Heart left ventricle (tissue), 16 donors: ENCODE measurements around the gene QRICH1. TPM values are rescaled to one million over a fixed set of nuclear protein-coding genes. Genes with fewer than 3 reads are reported as not detected.

ENCODE experiments used
- ATAC-seq, 4 donors: fragments of 200-7000 bp; cut with Tn5 transposase; one replicate each; pipeline ENCODE4 v1.9.1; 2020 to 2022; ENCODE audit warnings: moderate library complexity in 4 of 4, mild to moderate bottlenecking in 3 of 4, moderate number of reproducible peaks in 1 of 4
- DNase-seq, 5 donors: peaks; one replicate each; pipeline ENCODE4 v3.0.0-alpha.2; 2020
- H3K27ac ChIP-seq, 12 donors: fragments of 200-600 bp; sonication (generic) in 4 of 12; one replicate each; pipeline versions ENCODE4 v1.5.0 to v1.8.0; 2016 to 2022; ENCODE audit warnings: mild to moderate bottlenecking in 2 of 12
- H3K27me3 ChIP-seq, 9 donors: fragments of 200-600 bp; sonication (generic) in 2 of 9; one replicate each; pipeline versions ENCODE4 v1.5.1 to v1.8.0; 2016 to 2022; ENCODE audit warnings: mild to moderate bottlenecking in 3 of 9
- H3K36me3 ChIP-seq, 9 donors: fragments of 200-600 bp; sonication (generic) in 2 of 9; one replicate each; pipeline versions ENCODE4 v1.5.0 to v1.8.0; 2018 to 2022; ENCODE audit warnings: mild to moderate bottlenecking in 2 of 9
- H3K4me1 ChIP-seq, 12 donors: fragments of 200-600 bp; sonication (generic) in 4 of 12; one replicate each; pipeline versions ENCODE4 v1.5.0 to v1.8.0; 2016 to 2022; ENCODE audit warnings: mild to moderate bottlenecking in 3 of 12
- H3K4me3 ChIP-seq, 12 donors: fragments of 200-600 bp; sonication (generic) in 4 of 12; one replicate each; pipeline versions ENCODE4 v1.5.0 to v1.8.0; 2017 to 2022; ENCODE audit warnings: mild to moderate bottlenecking in 9 of 12, moderate library complexity in 4 of 12
- H3K9me3 ChIP-seq, 12 donors: fragments of 200-600 bp; sonication (generic) in 4 of 12; one replicate each; pipeline versions ENCODE4 v1.5.0 to v1.8.0; 2016 to 2022; ENCODE audit warnings: mild to moderate bottlenecking in 1 of 12
- CTCF ChIP-seq, 12 donors: fragments of 200-600 bp; sonication (generic) in 4 of 12; IDR thresholded peaks; one replicate each; pipeline versions ENCODE4 v1.5.0 to v1.8.0; 2018 to 2022; ENCODE audit warnings: antibody characterized with exemption in 12 of 12, mild to moderate bottlenecking in 5 of 12
- POLR2A ChIP-seq, 2 donors: fragments of 450-650 bp; IDR thresholded peaks; one replicate each; pipeline ENCODE4 v1.6.1; 2017; ENCODE audit warnings: antibody characterized with exemption in 2 of 2, mild to moderate bottlenecking in 2 of 2, moderate library complexity in 2 of 2
- WGBS, 4 donors: extraction: QIAGEN DNeasy Blood & Tissue Kit in 2 of 4; methylation state at CpG; one replicate each; pipeline versions ENCODE4 v1.1.5 to v1.1.7; 2013 to 2018; 5-methylcytosine and 5-hydroxymethylcytosine counted together
- intact Hi-C, 10 donors: fragments of 100-400 bp; cut with DNase I; formaldehyde crosslinking; loops; one replicate each; pipeline versions ENCODE4 v1.11.1 to v1.14.2; 2022
- polyA plus RNA-seq, 2 donors: library from polyadenylated mRNA; stranded (reverse); fragments of 200-250 nt; gene quantifications; one replicate each; pipeline ENCODE4 v1.2.3, GENCODE V29; 2013
- total RNA-seq, 9 donors: library from RNA; depleted of rRNA in 2 of 9; stranded (reverse); fragments of >200 nt in 2 of 9; fragmentation: NEBNext Ultra II Directional in 3 of 9; extraction: Animal tissue kit (Norgen Biotek cat#: 25700) in 3 of 9; gene quantifications; one replicate each; pipeline versions ENCODE4 v1.1.0 to v1.2.4, GENCODE V29; 2016 to 2023
- donor health status: ischemic (EF 13 %, LVEDD 7.1; RV severe dilation, severe dysfunction).
- donor health status: healthy with polysubstance abuse.
- donor health status: DM: no; HTN: yes; CAD: no.
- donor health status: DM: no; HTN: no; CAD: no.
- donor health status: ischemic (EF 25% LVEDD 6.9; RV normal size, moderate dysfunction).
- donor health status: ischemic (EF 25% LVEDD 5.7; RV mildly dilated, moderate dysfunction).
- donor health status: healthy.
- donor health status: DM: yes; HTN: yes; CAD: no.
- donor health status: ischemic (EF 35%, LVEDD 5.7; RV mildly dilated, moderate dysfunction).
- donor health status: nonischemic (EF 11% LVEDD 7.7; RV severe dilation, severe dysfunction).
- donor health status: DM: yes; HTN: yes; CAD: no.
- donor health status: PGD.
- donor health status: ischemic (EF 29% LVEDD 5.4; RV normal size, mild dysfunction).
- donor health status: nonischemic (EF 23%, LVEDD 6.1; RV moderate dilation, normal function).

Gene QRICH1
- total and polyA plus RNA-seq, 11 donors: 20.0 to 91.6 (median 54.9) TPM

- DNase-seq (no peak), ATAC-seq (no peak)
- intact Hi-C loops: loop anchor here in 1 of 10 donors (1.0 kb wide), 1 partner anchor 21 kb away; no protein-coding TSS in a partner anchor
- 76 to 89% (median 81%) methylated on average over 3 to 6 of the region's 6 CpGs for WGBS, 4 donors
- TF ChIP-seq POLR2A (IDR thresholded peaks at IDR 0.05) (no peak), CTCF (IDR thresholded peaks at IDR 0.05) (no peak)
- H3K4me3 ChIP-seq: peak overlapping the region in 2 of 12 donors; percentile 96 to 98
- H3K27ac ChIP-seq: no peak overlapping the region
- H3K9me3 ChIP-seq: no peaks in the 10 kb centered on the region
- H3K4me1 ChIP-seq: peaks cover 0 to 53% (median 36%) of the 10 kb centered on the region in 12 donors
- peaks cover 0 to 52% (median 36%) of the 10 kb centered on the region in 9 donors for H3K36me3 ChIP-seq
- no peaks in the 10 kb centered on the region for H3K27me3 ChIP-seq
Measured at GRCh38 chr3:49016414-49017228, 77.2 kb downstream of the QRICH1 start.

GRCh38 chr3:49015765-49016164, 78.1 kb downstream of the QRICH1 start:
- Histone ChIP-seq H3K27me3 (no peaks in the 10 kb centered on the region), H3K36me3 (peaks cover 0 to 57% (median 39%) of the 10 kb centered on the region in 9 donors), H3K4me1 (peaks cover 0 to 48% (median 36%) of the 10 kb centered on the region in 12 donors), H3K9me3 (no peaks in the 10 kb centered on the region), H3K27ac (no peak overlapping the region), H3K4me3 (no peak overlapping the region)
- TF ChIP-seq POLR2A (IDR thresholded peaks at IDR 0.05) (no peak), CTCF (IDR thresholded peaks at IDR 0.05) (no peak)
- ATAC-seq (no peak), DNase-seq (no peak)
- WGBS, 4 donors: 75 to 85% (median 81%) methylated on average over 3 to 6 of the region's 6 CpGs
- intact Hi-C loops: no loop called here

DNA sequence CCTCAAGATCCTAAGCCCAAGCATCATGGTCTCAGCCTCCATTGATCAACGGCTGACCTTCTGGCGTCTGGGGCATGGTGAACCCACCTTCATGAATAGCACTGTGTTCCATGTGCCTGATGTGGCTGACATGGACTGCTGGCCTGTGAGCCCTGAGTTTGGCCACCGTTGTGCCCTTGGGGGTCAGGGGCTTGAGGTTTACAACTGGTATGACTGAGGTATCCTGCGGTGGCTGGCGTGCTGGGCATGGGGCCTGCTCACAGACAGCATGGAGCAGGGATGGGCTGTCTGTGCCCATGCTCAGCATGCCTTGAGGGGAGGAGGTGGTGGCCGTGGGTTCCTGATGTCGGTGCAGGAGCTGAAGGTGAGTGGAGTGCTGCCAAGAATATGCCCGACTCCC, 78.8 kb downstream of the QRICH1 start:
- peaks cover 0 to 41% (median 30%) of the 10 kb centered on the region in 12 donors for H3K4me1 ChIP-seq
- WGBS, 4 donors: 86 to 90% (median 88%) methylated on average over 5 to 8 of the region's 8 CpGs
- intact Hi-C loops: no loop called here
- no peak overlapping the region for H3K4me3 ChIP-seq
- H3K36me3 ChIP-seq: peaks cover 0 to 57% (median 39%) of the 10 kb centered on the region in 9 donors
- TF ChIP-seq POLR2A (IDR thresholded peaks at IDR 0.05) (no peak), CTCF (IDR thresholded peaks at IDR 0.05) (no peak)
- no peak overlapping the region for H3K27ac ChIP-seq
- ATAC-seq (no peak), DNase-seq (no peak)
- H3K9me3 ChIP-seq: no peaks in the 10 kb centered on the region
- H3K27me3 ChIP-seq: no peaks in the 10 kb centered on the region
